A549 (cell line): Measurements from ENCODE around the gene KCNQ5.

ENCODE experiments used
- CTCF ChIP-seq: fragments of >200 bp; sonication (Bioruptor Twin); formaldehyde crosslinking; IDR thresholded peaks from 3 replicates; pipeline ENCODE4 v1.5.1; 2016
- MYC ChIP-seq: IDR thresholded peaks from 2 replicates; pipeline ENCODE4 v1.6.1; 2012; ENCODE audit warnings: mild to moderate bottlenecking, inconsistent platforms, low read length, improper control_type of control experiment, borderline replicate concordance
- NFE2L2 ChIP-seq: fragments of 150-350 bp; conservative IDR thresholded peaks from 2 replicates; pipeline ENCODE4 v1.6.1; 2014; ENCODE audit warnings: low read length
- POLR2A ChIP-seq: IDR thresholded peaks from 2 replicates; pipeline ENCODE4 v1.6.1; 2012; ENCODE audit warnings: mild to moderate bottlenecking, low read length
- POLR2AphosphoS2 ChIP-seq: conservative IDR thresholded peaks from 2 replicates; pipeline ENCODE4 v1.6.1; 2012; ENCODE audit warnings: low read length, improper control_type of control experiment, inconsistent platforms
- USF2 ChIP-seq: fragments of 450-650 bp; IDR thresholded peaks from 2 replicates; pipeline ENCODE4 v1.6.1; 2014; ENCODE audit warnings: antibody characterized with exemption
- ZFP36 ChIP-seq: fragments of 450-650 bp; IDR thresholded peaks from 2 replicates; pipeline ENCODE4 v1.6.1; 2014; ENCODE audit warnings: borderline replicate concordance; ENCODE audit not compliant: partially characterized antibody

GRCh38 chr6:72954716-72955115 is 332.9 kb downstream of the KCNQ5 start:
- TF ChIP-seq MYC: no peak
- no peak for TF ChIP-seq CTCF
- TF ChIP-seq POLR2AphosphoS2: no peak
- TF ChIP-seq ZFP36: no peak
- no peak for TF ChIP-seq USF2
- no peak for TF ChIP-seq POLR2A
- TF ChIP-seq NFE2L2: no peak
